GM08714 (cell line): ENCODE data around the gene ZSCAN2.
"Not testable (repeated sequence)": the region's sequence is repeated elsewhere in the genome, so short reads cannot be mapped to it uniquely, and the experiment has no call there.

Experiments
- H3K4me3 ChIP-seq: fragments of 200-500 bp; sonication (Bioruptor generic); 2 replicates; pipeline ENCODE4 v1.5.1; 2014; ENCODE audit warnings: mild to moderate bottlenecking, low read length, inconsistent platforms
- ZNF274 ChIP-seq: IDR thresholded peaks from 2 replicates; pipeline ENCODE4 v1.6.1; 2012; ENCODE audit warnings: mild to moderate bottlenecking, low read depth, low read length

Gene ZSCAN2

GRCh38 chr15:84609818-84610525 is 9.2 kb downstream of the ZSCAN2 start:
- no peak for TF ChIP-seq ZNF274

DNA sequence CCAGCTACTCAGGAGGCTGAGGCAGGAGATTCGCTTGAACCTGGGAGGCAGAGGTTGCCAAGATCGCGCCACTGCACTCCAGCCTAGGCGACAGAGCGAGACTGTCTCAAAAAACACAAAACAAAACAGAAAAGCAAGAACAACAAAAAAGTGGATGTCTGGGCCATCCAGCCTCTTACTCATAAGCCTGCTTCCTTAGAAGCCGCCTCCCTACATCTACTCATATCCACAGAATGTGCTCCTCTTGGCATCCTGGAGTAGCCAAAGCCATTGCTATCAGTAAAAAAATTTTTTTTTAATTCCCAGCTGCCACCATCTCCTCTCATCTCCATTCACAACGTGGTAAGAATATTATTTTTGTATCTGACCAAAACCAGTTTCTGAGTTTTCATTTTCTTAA is 10.8 kb downstream of the ZSCAN2 start:
- H3K4me3 ChIP-seq, result no peak overlapping the region
- TF ChIP-seq ZNF274, result no peak

More at GRCh38 chr15:84609818-84610525, 9.2 kb downstream of the ZSCAN2 start:
- H3K4me3 ChIP-seq, result no peak overlapping the region

- H3K4me3 ChIP-seq, result no peak overlapping the region
- no peak for TF ChIP-seq ZNF274
These were observed 15.4 kb downstream of the ZSCAN2 start for GRCh38 chr15:84616235-84616634.

- H3K4me3 ChIP-seq, result no peak overlapping the region
- TF ChIP-seq ZNF274, result no peak
These were observed 19.8 kb downstream of the ZSCAN2 start for GRCh38 chr15:84620626-84621025.

DNA sequence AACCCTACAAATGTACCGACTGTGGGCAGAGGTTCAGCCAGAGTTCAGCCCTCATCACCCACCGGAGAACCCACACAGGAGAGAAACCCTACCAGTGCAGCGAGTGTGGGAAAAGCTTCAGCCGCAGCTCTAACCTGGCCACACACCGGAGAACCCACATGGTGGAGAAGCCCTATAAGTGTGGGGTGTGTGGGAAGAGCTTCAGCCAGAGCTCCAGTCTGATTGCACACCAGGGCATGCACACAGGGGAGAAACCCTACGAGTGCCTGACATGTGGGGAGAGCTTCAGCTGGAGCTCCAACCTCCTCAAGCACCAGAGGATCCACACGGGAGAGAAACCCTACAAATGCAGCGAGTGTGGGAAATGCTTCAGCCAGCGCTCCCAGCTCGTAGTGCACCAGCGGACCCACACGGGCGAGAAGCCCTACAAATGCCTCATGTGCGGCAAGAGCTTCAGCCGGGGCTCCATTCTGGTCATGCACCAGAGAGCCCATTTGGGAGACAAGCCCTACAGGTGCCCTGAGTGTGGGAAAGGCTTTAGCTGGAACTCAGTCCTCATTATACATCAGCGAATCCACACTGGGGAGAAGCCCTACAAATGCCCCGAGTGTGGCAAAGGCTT is 20.7 kb downstream of the ZSCAN2 start:
- no peak; the same call in none of the 2 replicates for TF ChIP-seq ZNF274
- no peak overlapping the region for H3K4me3 ChIP-seq

DNA sequence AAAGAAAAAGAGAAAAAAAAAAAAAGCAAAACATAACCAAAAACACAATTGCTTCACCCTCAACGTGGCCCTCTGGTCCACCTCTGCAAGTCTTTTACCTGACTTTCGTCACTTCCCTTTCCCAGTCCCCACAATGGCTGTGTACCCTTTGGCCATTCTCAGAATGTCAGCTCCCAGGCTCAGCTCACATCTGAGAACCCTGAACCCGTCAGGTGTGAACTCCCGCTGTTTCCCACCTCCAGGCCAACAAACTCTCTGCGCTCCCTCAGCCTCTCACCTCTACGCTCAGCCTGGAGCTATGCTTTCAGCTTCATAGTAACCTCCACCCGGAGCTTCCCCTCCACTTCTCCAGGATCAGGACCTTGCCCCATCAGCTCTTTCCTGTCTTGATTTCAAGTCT is 23.6 kb downstream of the ZSCAN2 start:
- TF ChIP-seq ZNF274, result no peak
- H3K4me3 ChIP-seq, result no peak overlapping the region

DNA sequence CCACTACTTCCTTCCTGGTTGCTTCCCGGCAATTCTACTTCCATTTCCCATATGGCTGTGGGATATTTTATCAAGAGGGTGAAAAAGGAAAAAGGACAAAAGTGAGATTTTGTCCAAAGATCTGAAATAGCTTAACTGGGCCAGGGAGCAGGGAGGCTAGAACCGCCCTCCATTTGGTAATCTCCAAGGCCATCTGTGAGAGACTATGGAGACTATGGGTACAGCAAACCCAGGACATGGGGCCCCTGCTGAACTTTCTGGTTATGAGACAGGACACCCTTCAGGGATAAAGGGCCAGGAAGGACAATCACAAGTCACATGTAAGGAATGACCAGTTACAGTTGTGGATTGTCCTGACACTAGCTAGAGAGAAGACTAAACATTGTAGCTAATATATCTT is 24.3 kb downstream of the ZSCAN2 start:
- H3K4me3 ChIP-seq, result no peak overlapping the region
- TF ChIP-seq ZNF274, result no peak

- no peak for TF ChIP-seq ZNF274
- H3K4me3 ChIP-seq, result no peak overlapping the region
These were observed 28.2 kb downstream of the ZSCAN2 start for GRCh38 chr15:84629033-84629432.

GRCh38 chr15:84631706-84632272 is 31.0 kb downstream of the ZSCAN2 start:
- H3K4me3 ChIP-seq, result peak overlapping the region; percentile 69
- no peak for TF ChIP-seq ZNF274

- H3K4me3 ChIP-seq, result peak overlapping the region; percentile 47
- no peak for TF ChIP-seq ZNF274
These were observed 32.8 kb downstream of the ZSCAN2 start for GRCh38 chr15:84633311-84634227.

DNA sequence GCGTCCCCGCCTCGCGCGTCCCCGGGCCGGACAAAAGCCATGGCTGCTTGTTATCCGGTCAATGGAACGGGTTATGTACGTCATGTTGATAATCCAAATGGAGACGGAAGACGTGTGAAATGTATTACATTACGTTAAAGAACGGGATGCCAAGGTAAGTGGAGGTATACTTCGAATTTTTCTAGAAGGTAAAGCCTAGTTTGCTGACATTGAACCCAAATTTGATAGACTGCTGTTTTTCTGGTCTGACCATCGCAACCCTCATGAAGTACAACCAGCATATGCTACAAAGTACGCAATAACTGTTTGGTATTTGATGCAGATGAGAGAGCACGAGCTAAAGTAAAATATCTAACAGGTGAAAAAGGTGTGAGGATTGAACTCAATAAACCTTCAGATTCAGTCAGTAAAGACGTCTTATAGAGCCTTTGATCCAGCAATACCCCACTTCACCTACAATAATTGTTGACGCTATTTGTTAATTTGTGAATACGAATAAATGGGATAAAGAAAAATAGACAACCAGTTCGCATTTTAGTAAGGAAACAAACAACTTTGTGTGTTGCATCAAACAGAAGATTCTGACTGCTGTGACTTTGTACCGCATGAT is 33.5 kb downstream of the ZSCAN2 start:
- H3K4me3 ChIP-seq, result peak overlapping the region; percentile 47
- no peak for TF ChIP-seq ZNF274

DNA sequence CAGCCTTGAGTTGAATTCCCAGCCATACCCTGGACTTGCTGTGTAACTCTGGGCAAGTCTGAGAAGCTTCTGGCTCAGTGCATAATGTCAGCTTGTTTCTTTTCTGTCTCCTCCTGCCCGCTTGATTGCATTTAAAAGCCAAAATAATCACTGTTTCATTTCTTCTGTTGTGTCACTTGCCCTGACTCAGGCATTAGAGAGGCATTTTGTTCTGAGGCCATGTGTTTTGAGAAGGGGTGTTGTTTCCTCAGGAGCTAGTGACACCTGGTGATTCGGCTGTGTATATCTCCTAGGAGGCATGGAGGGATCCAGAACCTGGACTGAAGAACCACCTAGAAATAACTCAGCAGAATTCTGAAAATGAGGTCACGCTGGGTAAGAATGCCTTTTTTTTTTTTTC is 37.3 kb downstream of the ZSCAN2 start:
- no peak for TF ChIP-seq ZNF274
- H3K4me3 ChIP-seq, result no peak overlapping the region

GRCh38 chr15:84641871-84642270 is 41.1 kb downstream of the ZSCAN2 start:
- not testable (repeated sequence) for H3K4me3 ChIP-seq

GRCh38 chr15:84642640-84643039 is 41.8 kb downstream of the ZSCAN2 start:
- H3K4me3 ChIP-seq, result not testable (repeated sequence)
